HUES64 (cell line): ENCODE results near the gene JAKMIP1.

ENCODE experiments used
- H3K27ac ChIP-seq: 2 replicates; pipeline ENCODE4 v1.7.0; 2013; ENCODE audit warnings: low read depth, low read length, inconsistent platforms
- H3K27me3 ChIP-seq: 2 replicates; pipeline ENCODE4 v1.6.1; 2013; ENCODE audit warnings: mild to moderate bottlenecking, low read length; ENCODE audit not compliant: insufficient read depth
- H3K36me3 ChIP-seq: 2 replicates; pipeline ENCODE4 v1.6.1; 2013; ENCODE audit warnings: mild to moderate bottlenecking, low read length; ENCODE audit not compliant: insufficient read depth
- H3K4me1 ChIP-seq: 2 replicates; pipeline ENCODE4 v1.6.1; 2013; ENCODE audit warnings: mild to moderate bottlenecking, low read length, moderate library complexity; ENCODE audit not compliant: insufficient read depth
- H3K4me3 ChIP-seq: 2 replicates; pipeline ENCODE4 v1.5.1; 2013; ENCODE audit warnings: mild to moderate bottlenecking, low read length, moderate library complexity
- H3K9ac ChIP-seq: 2 replicates; pipeline ENCODE4 v1.6.1; 2013; ENCODE audit warnings: mild to moderate bottlenecking, low read depth, low read length
- H3K9me3 ChIP-seq: 2 replicates; pipeline ENCODE4 v1.6.1; 2013; ENCODE audit warnings: low read depth, low read length; ENCODE audit not compliant: insufficient read depth
- WGBS: fragments of 150-250, 120-280 bp; methylation state at CpG from one replicate; pipeline ENCODE4 v1.1.7; 2013; ENCODE audit warnings: missing lambda C conversion rate; 5-methylcytosine and 5-hydroxymethylcytosine counted together

The JAKMIP1 gene

DNA sequence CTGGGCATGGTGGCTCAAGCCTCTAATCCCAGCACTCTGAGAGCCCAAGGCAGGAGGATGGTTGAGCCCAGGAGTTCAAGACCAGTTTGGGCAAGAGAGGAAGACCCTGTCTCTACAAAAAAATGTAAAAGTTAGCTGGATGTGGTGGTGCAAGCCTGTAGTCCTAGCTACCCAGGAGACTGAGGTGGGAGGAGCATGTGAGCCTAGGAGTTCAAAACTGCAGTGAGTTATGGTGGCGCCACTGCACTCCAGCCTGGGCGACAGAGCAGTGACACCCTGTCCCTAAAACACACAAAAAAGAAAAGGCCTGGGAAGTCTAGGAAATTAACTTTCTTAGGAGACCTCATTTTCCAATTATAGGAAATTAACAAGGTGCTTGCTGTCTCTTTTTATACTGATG lies 76.8 kb downstream of the JAKMIP1 start:
- Histone ChIP-seq H3K27me3 (peaks cover 4% of the 10 kb centered on the region), H3K9ac (no peak overlapping the region), H3K9me3 (no peaks in the 10 kb centered on the region), H3K4me1 (no peaks in the 10 kb centered on the region; the same call in 1 of the 2 replicates), H3K4me3 (no peak overlapping the region), H3K36me3 (no peaks in the 10 kb centered on the region), H3K27ac (no peak overlapping the region)
- WGBS: no CpG with 5 or more reads among the region's 2 CpGs

DNA sequence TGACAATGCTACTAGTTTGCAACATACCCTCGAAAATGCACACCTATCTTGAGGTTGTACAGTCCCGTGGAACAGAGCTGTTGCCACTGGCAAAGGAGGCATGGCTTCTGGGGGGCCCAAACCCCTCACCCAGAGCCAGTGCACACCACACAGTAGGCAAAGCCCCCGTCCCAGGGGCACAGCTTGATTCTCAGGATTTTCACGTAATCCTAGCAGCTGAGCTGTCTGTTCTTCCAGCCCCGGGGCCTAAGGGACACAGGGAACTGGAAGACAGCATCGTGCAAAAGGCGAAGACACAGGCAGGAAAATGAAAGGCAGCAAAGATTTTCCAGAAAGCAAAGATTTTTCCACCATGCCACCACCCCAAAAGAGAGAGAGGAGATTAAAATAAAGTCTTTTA lies 77.2 kb downstream of the JAKMIP1 start:
- 85% methylated on average over 7 of the region's 7 CpGs for WGBS
- Histone ChIP-seq H3K27ac (no peak overlapping the region), H3K27me3 (peaks cover 8% of the 10 kb centered on the region)

DNA sequence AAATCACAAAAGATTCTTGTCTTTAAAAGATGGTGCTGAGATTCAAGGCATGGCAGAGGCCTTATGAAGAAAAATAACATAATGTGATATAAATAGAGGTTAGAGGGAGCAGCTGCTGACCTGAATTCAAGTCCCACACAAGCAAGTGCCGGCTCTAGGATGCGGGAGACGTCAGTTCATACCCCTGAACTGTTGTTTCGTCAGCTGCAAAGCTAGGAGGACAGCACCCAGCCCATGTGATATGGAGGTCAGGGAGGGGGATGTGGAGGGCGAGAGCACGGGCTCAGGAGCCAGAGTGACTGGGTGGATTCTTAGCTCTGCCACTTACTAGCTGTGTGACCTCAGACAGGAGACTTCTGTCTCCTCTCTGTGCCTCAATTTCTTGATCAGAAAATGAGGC lies 77.9 kb downstream of the JAKMIP1 start:
- H3K27ac ChIP-seq: no peak overlapping the region
- WGBS: 81% methylated on average over 6 of the region's 6 CpGs
- peaks cover 5% of the 10 kb centered on the region; the same call in 1 of the 2 replicates for H3K4me1 ChIP-seq
- H3K9ac ChIP-seq: no peak overlapping the region
- H3K36me3 ChIP-seq: no peaks in the 10 kb centered on the region
- H3K4me3 ChIP-seq: no peak overlapping the region
- no peaks in the 10 kb centered on the region for H3K9me3 ChIP-seq
- peaks cover 9% of the 10 kb centered on the region for H3K27me3 ChIP-seq

More for the DNA sequence above, 77.2 kb downstream of the JAKMIP1 start:
- H3K36me3 ChIP-seq: no peaks in the 10 kb centered on the region
- H3K9ac ChIP-seq: no peak overlapping the region
- no peak overlapping the region for H3K4me3 ChIP-seq
- H3K4me1 ChIP-seq: peaks cover 4% of the 10 kb centered on the region; the same call in 1 of the 2 replicates
- H3K9me3 ChIP-seq: no peaks in the 10 kb centered on the region

DNA sequence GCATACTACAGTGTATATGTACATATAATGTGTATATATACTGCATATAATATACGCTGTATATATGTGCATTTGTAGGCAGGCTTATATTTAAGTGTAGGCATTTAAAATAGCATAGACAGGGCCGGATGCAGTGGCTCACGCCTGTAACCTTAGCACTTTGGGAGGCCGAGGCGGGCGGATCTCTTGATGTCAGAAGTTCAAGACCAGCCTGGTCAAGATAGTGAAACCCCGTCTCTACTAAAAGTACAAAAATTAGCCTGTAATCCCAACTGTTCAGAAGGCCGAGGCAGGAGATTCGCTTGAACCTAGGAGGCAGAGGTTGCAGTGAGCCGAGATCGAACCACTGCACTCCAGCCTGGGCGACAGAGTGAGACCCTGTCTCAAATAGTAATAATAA lies 78.4 kb downstream of the JAKMIP1 start:
- Histone ChIP-seq H3K27ac (no peak overlapping the region), H3K9me3 (no peaks in the 10 kb centered on the region), H3K9ac (no peak overlapping the region), H3K4me3 (no peak overlapping the region), H3K4me1 (peaks cover 9% of the 10 kb centered on the region), H3K27me3 (peaks cover 9% of the 10 kb centered on the region), H3K36me3 (no peaks in the 10 kb centered on the region)
- 97% methylated on average over 11 of the region's 12 CpGs for WGBS

DNA sequence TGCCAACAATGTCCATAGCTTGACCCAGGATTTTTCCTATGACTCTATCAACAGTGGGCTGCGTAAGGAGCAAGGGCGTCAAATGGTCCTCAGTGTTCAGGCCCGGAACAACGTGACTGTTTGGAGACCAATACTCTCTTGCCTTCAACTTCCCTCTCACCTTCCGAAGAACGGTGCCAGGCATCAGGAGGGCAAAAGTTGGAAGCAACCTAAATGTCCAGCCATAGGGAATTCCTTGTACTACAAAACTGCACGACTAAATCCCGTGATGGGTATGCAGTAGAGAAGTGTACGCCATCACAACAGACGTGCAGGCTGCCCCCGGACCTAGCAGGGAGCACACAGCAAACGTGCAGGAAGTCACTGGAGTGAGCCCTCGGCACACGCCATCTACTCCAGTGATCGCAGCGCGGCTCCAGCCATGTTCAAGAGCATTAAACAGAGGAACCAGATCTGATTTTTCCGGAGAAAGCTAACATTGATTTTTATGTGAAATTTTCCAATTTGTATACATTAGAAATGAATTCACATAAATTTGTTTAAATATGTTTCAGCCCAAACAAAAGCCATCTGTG lies 79.0 kb downstream of the JAKMIP1 start:
- 96% methylated on average over 17 of the region's 18 CpGs for WGBS
- H3K27ac ChIP-seq: no peak overlapping the region
- no peaks in the 10 kb centered on the region for H3K36me3 ChIP-seq
- peaks cover 10% of the 10 kb centered on the region for H3K27me3 ChIP-seq
- H3K4me3 ChIP-seq: no peak overlapping the region
- H3K9me3 ChIP-seq: no peaks in the 10 kb centered on the region
- H3K4me1 ChIP-seq: peaks cover 15% of the 10 kb centered on the region
- H3K9ac ChIP-seq: no peak overlapping the region

DNA sequence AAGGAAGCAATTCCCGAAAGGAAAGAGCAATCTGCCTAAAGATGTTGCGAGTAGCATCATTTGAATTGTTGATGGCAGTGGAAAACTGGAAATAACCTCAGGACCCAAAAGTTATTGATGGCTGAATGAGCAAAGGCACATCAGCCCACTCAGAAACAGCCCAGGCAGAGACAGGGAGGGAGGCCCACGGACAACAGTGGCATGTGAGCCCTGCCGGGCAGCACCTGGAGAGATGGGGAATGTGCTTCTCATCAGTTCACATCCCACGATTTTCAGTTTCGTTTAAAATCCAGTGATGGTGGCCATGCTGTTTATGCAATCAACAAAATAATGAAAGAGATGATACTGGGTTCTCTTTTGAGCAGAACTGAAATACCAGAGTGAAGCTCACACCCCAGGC lies 80.0 kb downstream of the JAKMIP1 start:
- Histone ChIP-seq H3K9ac (no peak overlapping the region), H3K9me3 (no peaks in the 10 kb centered on the region), H3K27me3 (peaks cover 13% of the 10 kb centered on the region), H3K4me3 (no peak overlapping the region), H3K4me1 (peaks cover 16% of the 10 kb centered on the region), H3K27ac (no peak overlapping the region), H3K36me3 (no peaks in the 10 kb centered on the region)
- 83% methylated on average over 6 of the region's 6 CpGs for WGBS

DNA sequence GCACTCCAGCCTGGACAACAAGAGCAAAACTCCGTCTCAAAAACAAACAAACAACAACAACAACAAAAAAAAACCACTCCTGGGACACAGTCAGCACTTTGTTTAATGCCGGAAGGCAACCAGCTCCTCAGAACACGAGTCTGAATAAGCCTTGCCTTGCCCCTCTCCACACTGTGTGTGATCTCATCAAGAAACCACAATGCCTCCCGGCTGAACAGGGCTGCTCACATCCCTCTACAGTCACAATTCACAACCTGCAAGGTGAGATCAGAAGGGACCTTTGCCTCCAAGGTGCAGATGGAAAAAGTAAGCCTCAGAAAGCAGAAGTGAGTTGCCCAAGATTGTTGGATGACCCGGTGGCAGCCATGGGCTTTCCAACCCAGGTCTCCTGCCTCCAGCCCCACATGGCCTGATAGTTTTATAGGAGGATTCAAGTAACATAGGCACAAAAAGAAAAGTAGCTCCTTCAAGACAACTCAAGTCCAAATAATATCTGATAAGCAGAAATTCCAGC lies 80.8 kb downstream of the JAKMIP1 start:
- H3K27me3 ChIP-seq: peaks cover 13% of the 10 kb centered on the region
- H3K9ac ChIP-seq: no peak overlapping the region
- H3K36me3 ChIP-seq: no peaks in the 10 kb centered on the region
- H3K9me3 ChIP-seq: no peaks in the 10 kb centered on the region
- peaks cover 16% of the 10 kb centered on the region for H3K4me1 ChIP-seq
- 87% methylated on average over 5 of the region's 5 CpGs for WGBS
- H3K27ac ChIP-seq: no peak overlapping the region
- no peak overlapping the region for H3K4me3 ChIP-seq

DNA sequence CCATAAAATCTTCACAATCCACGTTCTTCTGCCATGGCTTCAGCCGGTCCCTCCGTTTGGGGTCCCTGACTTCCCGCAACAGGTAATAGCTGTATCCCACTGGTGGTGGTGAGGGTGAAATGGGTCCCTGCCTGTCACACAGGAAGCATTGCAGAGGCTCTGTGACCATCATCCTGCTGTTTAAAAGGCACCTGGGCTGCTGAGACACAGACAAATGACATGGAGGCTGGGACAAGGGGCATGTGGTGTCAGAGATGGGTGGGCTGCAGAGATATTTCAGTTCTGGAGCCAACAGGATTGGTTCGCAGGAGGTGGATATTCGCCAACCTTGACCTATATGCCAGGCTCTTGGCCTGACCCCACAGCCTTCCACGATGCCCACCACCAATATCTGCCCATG lies 82.1 kb downstream of the JAKMIP1 start:
- no peak overlapping the region for H3K4me3 ChIP-seq
- no peaks in the 10 kb centered on the region for H3K9me3 ChIP-seq
- WGBS: 93% methylated on average over 6 of the region's 7 CpGs
- H3K27me3 ChIP-seq: peaks cover 13% of the 10 kb centered on the region
- no peak overlapping the region for H3K9ac ChIP-seq
- no peaks in the 10 kb centered on the region for H3K36me3 ChIP-seq
- no peak overlapping the region for H3K27ac ChIP-seq
- peaks cover 16% of the 10 kb centered on the region for H3K4me1 ChIP-seq

DNA sequence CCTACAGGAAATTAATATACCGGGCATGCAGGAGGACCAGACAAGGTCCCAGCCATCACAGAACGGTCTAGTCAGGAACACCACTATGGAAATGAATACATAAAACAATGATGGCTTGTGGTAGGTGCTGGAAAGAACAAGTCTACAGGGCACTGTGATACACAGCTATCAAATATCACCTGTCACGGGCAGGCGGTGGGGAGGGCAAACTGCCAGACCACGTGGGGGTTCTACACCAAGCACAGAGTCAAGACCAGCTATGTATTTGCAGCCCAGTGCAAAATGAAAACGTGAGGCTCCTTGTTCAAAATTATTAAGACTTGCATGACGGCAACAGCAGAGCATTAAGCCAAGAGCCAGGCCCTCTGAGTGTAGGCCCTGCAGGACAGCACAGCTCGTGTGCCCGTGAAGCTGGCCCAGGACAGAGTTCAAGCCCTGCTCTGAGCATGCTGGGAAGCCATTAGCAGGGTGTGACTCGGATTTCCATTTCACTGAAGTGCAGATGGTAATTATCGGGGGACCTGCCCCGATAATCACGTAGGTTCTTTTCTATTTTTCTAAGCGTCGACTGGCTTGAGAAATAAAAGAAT lies 83.6 kb downstream of the JAKMIP1 start:
- WGBS: 44% methylated on average over 15 of the region's 15 CpGs
- H3K36me3 ChIP-seq: no peaks in the 10 kb centered on the region
- H3K27ac ChIP-seq: no peak overlapping the region
- no peak overlapping the region for H3K9ac ChIP-seq
- no peaks in the 10 kb centered on the region for H3K9me3 ChIP-seq
- H3K27me3 ChIP-seq: peaks cover 13% of the 10 kb centered on the region
- H3K4me1 ChIP-seq: peaks cover 16% of the 10 kb centered on the region
- no peak overlapping the region for H3K4me3 ChIP-seq

DNA sequence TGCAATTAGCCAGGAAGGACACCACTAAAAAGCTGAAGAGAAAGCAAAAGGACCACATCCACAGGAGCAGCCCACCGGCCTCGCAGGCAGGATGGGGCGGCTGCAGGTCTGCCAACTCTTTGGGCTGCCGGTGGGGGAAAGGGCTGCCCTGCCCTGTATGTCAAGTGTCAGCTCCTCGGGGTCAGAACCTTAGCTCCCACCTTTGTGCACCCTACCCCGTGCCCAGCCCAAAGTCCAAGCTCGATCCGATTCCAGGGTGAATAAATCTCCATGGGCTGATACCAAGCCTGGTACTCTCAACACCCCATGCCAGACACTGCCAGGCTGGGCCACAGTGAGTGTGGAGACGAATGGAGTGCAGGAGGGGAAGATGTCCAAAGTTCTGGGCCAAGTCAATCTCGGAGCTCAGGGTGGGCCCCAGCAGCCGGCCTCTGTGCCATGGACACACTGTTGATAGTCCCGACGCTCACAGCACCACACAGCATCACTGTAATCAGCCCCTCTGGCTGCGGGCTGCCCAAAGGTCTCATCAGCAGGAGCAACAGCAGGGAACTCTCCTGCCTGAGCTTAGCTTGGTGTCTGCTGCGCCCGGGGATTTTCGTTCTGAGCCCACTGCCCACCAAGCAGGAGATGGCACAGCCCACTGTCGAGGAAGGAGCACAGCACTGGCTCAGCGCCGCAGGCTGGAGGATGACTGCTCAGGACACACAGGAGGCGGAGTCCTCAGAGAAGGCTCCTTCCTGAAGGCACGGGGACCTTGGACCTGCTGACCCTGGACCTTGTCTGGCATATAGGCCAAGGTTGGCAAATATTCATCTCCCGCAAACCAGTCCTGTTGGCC lies 84.4 kb downstream of the JAKMIP1 start:
- Histone ChIP-seq H3K4me1 (peaks cover 16% of the 10 kb centered on the region), H3K27me3 (peaks cover 13% of the 10 kb centered on the region), H3K27ac (no peak overlapping the region), H3K36me3 (no peaks in the 10 kb centered on the region), H3K4me3 (no peak overlapping the region), H3K9me3 (no peaks in the 10 kb centered on the region), H3K9ac (no peak overlapping the region)
- 90% methylated on average over 23 of the region's 23 CpGs for WGBS

DNA sequence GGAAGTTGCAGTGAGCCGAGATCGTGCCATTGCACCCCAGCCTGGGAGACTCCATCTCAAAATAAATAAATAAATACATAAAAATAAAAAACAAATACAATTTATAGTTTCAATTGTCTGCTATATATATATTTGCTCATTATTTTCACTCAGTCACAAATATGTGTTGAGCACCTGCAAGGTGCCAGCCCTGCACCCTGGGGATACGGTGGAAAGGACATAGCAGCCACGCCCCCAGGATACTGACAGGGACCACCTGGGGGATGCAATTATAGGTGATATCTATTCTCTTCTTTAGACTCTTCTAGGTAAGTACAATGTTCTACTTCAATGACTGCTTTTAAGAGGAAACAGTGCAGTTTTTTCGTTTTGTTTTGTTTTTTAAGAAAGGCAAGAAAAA lies 85.0 kb downstream of the JAKMIP1 start:
- Histone ChIP-seq H3K9me3 (no peaks in the 10 kb centered on the region), H3K27me3 (peaks cover 13% of the 10 kb centered on the region), H3K27ac (no peak overlapping the region), H3K4me1 (peaks cover 16% of the 10 kb centered on the region), H3K36me3 (no peaks in the 10 kb centered on the region), H3K4me3 (no peak overlapping the region), H3K9ac (no peak overlapping the region)
- 93% methylated on average over 4 of the region's 5 CpGs for WGBS
